Measurements from ENCODE around the gene SLC1A5. TPM values are rescaled to one million over a fixed set of nuclear protein-coding genes. Genes with fewer than 3 reads are reported as not detected.

SLC1A5 gene
- total RNA-seq, 2 experiments from 2014 or later: 7.1 TPM

GRCh38 chr19:46736531-46737297 is 51.7 kb downstream of the SLC1A5 start:
- ChIA-PET CTCF (no interaction called here), POLR2A (no interaction called here)
- TF ChIP-seq, protein P1, sequence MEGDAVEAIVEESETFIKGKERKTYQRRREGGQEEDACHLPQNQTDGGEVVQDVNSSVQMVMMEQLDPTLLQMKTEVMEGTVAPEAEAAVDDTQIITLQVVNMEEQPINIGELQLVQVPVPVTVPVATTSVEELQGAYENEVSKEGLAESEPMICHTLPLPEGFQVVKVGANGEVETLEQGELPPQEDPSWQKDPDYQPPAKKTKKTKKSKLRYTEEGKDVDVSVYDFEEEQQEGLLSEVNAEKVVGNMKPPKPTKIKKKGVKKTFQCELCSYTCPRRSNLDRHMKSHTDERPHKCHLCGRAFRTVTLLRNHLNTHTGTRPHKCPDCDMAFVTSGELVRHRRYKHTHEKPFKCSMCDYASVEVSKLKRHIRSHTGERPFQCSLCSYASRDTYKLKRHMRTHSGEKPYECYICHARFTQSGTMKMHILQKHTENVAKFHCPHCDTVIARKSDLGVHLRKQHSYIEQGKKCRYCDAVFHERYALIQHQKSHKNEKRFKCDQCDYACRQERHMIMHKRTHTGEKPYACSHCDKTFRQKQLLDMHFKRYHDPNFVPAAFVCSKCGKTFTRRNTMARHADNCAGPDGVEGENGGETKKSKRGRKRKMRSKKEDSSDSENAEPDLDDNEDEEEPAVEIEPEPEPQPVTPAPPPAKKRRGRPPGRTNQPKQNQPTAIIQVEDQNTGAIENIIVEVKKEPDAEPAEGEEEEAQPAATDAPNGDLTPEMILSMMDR (IDR thresholded peaks at IDR 0.05): no peak
- H3K36me3 ChIP-seq (ENCODE audit: insufficient read depth, low read length): peaks cover 71% of the 10 kb centered on the region
- Mint-ChIP-seq H3K36me3 (ENCODE audit: low read depth) (peaks cover 61% of the 10 kb centered on the region), H3K4me1 (ENCODE audit: low read depth) (peaks cover 14% of the 10 kb centered on the region), H3K4me3 (no peak overlapping the region), H3K27me3 (no peaks in the 10 kb centered on the region), H3K9me3 (no peaks in the 10 kb centered on the region), H3K27ac (no peak overlapping the region)
- no peaks in the 10 kb centered on the region for H3K27me3 ChIP-seq (ENCODE audit: control insufficient read depth in 1 of 2, insufficient read depth in 2 of 2, low read length in 2 of 2)
- H3K4me1 ChIP-seq (ENCODE audit: insufficient read depth, low read length): peaks cover 14% of the 10 kb centered on the region
- intact Hi-C loops (cut with DNase I, micrococcal nuclease): no loop called here
- ATAC-seq (ENCODE audit: poor library complexity) (no peak), DNase-seq (no peak)
- H3K27ac ChIP-seq (ENCODE audit: low read depth in 1 of 2, low read length in 2 of 2): no peak overlapping the region
- no peaks in the 10 kb centered on the region for H3K9me3 ChIP-seq (ENCODE audit: control insufficient read depth in 1 of 2, insufficient read depth in 1 of 2, low read length in 2 of 2)
- no peak overlapping the region for H3K4me3 ChIP-seq (ENCODE audit: low read length)

- no peak overlapping the region for H3K4me3 ChIP-seq (ENCODE audit: low read length)
- DNase-seq (no peak), ATAC-seq (ENCODE audit: poor library complexity) (no peak)
- H3K27ac ChIP-seq (ENCODE audit: low read depth in 1 of 2, low read length in 2 of 2): no peak overlapping the region
- no peaks in the 10 kb centered on the region for H3K27me3 Mint-ChIP-seq
- POLR2A ChIA-PET: no interaction called here
- H3K27me3 ChIP-seq (ENCODE audit: control insufficient read depth in 1 of 2, insufficient read depth in 2 of 2, low read length in 2 of 2): no peaks in the 10 kb centered on the region
- peaks cover 4% of the 10 kb centered on the region for H3K4me1 ChIP-seq (ENCODE audit: insufficient read depth, low read length)
- TF ChIP-seq, protein P1 (IDR thresholded peaks at IDR 0.05): no peak
- H3K9me3 Mint-ChIP-seq: no peaks in the 10 kb centered on the region
- H3K4me3 Mint-ChIP-seq: no peak overlapping the region
- peaks cover 82% of the 10 kb centered on the region for H3K36me3 Mint-ChIP-seq (ENCODE audit: low read depth)
- H3K36me3 ChIP-seq (ENCODE audit: insufficient read depth, low read length): peaks cover 86% of the 10 kb centered on the region
- intact Hi-C loops (cut with DNase I, micrococcal nuclease): no loop called here
- CTCF ChIA-PET: interaction anchor here (1.6 kb wide), 1 partner anchor 33 kb away, joined by 3 read pairs; no protein-coding TSS in a partner anchor
- H3K27ac Mint-ChIP-seq: no peak overlapping the region
- no peaks in the 10 kb centered on the region for H3K9me3 ChIP-seq (ENCODE audit: control insufficient read depth in 1 of 2, insufficient read depth in 1 of 2, low read length in 2 of 2)
- H3K4me1 Mint-ChIP-seq (ENCODE audit: low read depth): peaks cover 4% of the 10 kb centered on the region
Observed at GRCh38 chr19:46733690-46734292, 54.6 kb downstream of the SLC1A5 start.

DNA sequence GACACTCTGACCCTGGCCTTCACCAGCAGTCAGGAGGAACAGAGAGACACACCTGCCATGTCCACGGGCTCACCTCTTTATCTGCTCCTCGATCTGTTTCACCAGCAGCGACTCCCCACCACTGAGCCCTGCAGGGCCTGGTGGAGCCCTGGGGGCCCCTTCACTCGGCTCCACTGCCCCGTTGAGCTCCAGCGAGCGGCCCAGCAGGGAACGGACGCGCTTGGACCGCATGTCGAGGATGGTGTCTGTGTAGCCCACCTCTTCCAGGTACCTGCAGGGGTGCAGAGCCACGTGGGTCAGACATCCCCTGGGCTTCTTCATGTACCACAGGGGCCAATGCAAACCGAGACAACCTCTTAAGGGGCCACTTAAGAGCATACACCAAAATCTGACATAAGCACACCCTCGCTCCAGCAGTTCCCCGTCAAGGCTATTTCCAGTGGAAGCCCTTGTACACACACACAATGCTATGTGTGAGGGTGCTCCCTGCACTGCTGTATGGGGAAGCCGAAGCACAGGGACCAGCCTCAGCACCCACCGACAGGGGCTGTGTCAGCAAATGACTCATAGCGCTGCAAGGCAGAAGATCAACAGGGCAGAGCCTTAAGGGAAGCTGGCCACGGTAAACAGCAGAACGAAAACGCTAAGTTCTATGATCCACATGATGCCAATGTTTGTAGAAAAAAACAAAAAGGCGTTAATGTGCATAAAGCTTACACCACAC is 55.3 kb downstream of the SLC1A5 start:
- DNase-seq (peak in 2 of 14 experiments; percentile 61 to 69), ATAC-seq (ENCODE audit: poor library complexity) (no peak)
- H3K4me3 ChIP-seq (ENCODE audit: low read length): no peak overlapping the region
- no peaks in the 10 kb centered on the region for H3K9me3 ChIP-seq (ENCODE audit: control insufficient read depth in 1 of 2, insufficient read depth in 1 of 2, low read length in 2 of 2)
- H3K4me3 Mint-ChIP-seq: no peak overlapping the region
- H3K36me3 ChIP-seq (ENCODE audit: insufficient read depth, low read length): peaks cover 86% of the 10 kb centered on the region
- H3K27me3 ChIP-seq (ENCODE audit: control insufficient read depth in 1 of 2, insufficient read depth in 2 of 2, low read length in 2 of 2): no peaks in the 10 kb centered on the region
- H3K27ac Mint-ChIP-seq: no peak overlapping the region
- H3K27me3 Mint-ChIP-seq: no peaks in the 10 kb centered on the region
- peaks cover 8% of the 10 kb centered on the region for H3K4me1 Mint-ChIP-seq (ENCODE audit: low read depth)
- H3K36me3 Mint-ChIP-seq (ENCODE audit: low read depth): peaks cover 81% of the 10 kb centered on the region
- CTCF ChIA-PET: interaction anchor here (1.6 kb wide), 1 partner anchor 34 kb away, joined by 3 read pairs; no protein-coding TSS in a partner anchor
- no peaks in the 10 kb centered on the region for H3K9me3 Mint-ChIP-seq
- TF ChIP-seq, protein P1 (IDR thresholded peaks at IDR 0.05): no peak
- intact Hi-C loops (cut with DNase I, micrococcal nuclease): no loop called here
- POLR2A ChIA-PET: no interaction called here
- H3K27ac ChIP-seq (ENCODE audit: low read depth in 1 of 2, low read length in 2 of 2): no peak overlapping the region
- peaks cover 11% of the 10 kb centered on the region for H3K4me1 ChIP-seq (ENCODE audit: insufficient read depth, low read length)

Data from CD4-positive, alpha-beta T cell (primary cell).